NT2/D1 (cell line): Measurements from ENCODE around the gene AP1M2.

Experiments
- SUZ12 ChIP-seq: IDR thresholded peaks from 2 replicates; pipeline ENCODE4 v1.6.1; 2011; ENCODE audit not compliant: insufficient read length, insufficient read depth; ENCODE audit errors: extremely low read depth
- YY1 ChIP-seq: IDR thresholded peaks from 2 replicates; pipeline ENCODE4 v1.6.1; 2011; ENCODE audit not compliant: insufficient read length, insufficient read depth
- ZNF274 ChIP-seq: IDR thresholded peaks from 2 replicates; pipeline ENCODE4 v1.6.1; 2011; ENCODE audit warnings: mild to moderate bottlenecking, low read depth, low read length

- TF ChIP-seq ZNF274 (no peak), YY1 (no peak), SUZ12 (no peak)
Measured at GRCh38 chr19:10603084-10603872, 16.2 kb upstream of the AP1M2 start.
